Suprapubic skin (tissue), 4 donors: ENCODE measurements around the gene ZNF629. TPM values are rescaled to one million over a fixed set of nuclear protein-coding genes. Genes with fewer than 3 reads are reported as not detected.

Source experiments
- DNase-seq, 2 donors: peaks; one replicate each; pipeline ENCODE4 v3.0.0-alpha.2; 2019; ENCODE audit warnings: low spot score in 2 of 2
- H3K27ac ChIP-seq: fragments of 200-600 bp; sonication (generic); one replicate; pipeline ENCODE4 v1.5.1; 2019
- H3K27me3 ChIP-seq: fragments of 200-600 bp; sonication (generic); one replicate; pipeline ENCODE4 v1.5.1; 2019
- H3K36me3 ChIP-seq: fragments of 200-600 bp; sonication (generic); one replicate; pipeline ENCODE4 v1.5.1; 2019
- H3K4me1 ChIP-seq: fragments of 200-600 bp; sonication (generic); one replicate; pipeline ENCODE4 v1.5.1; 2019
- H3K4me3 ChIP-seq: fragments of 200-600 bp; sonication (generic); one replicate; pipeline ENCODE4 v1.5.1; 2019; ENCODE audit warnings: mild to moderate bottlenecking
- H3K9me3 ChIP-seq: fragments of 200-600 bp; sonication (generic); one replicate; pipeline ENCODE4 v1.5.1; 2019
- CTCF ChIP-seq, 2 donors: fragments of 200-600 bp in 1 of 2; fragments of 450-650 bp in 1 of 2; sonication (generic) in 1 of 2; IDR thresholded peaks; one replicate each; pipeline ENCODE4 v1.5.1; 2016 to 2019; ENCODE audit warnings: antibody characterized with exemption in 2 of 2, mild to moderate bottlenecking in 1 of 2, moderate library complexity in 1 of 2
- EP300 ChIP-seq: sonication (generic); formaldehyde crosslinking; IDR thresholded peaks from one replicate; pipeline ENCODE4 v1.6.1; 2017; ENCODE audit warnings: antibody characterized with exemption
- POLR2A ChIP-seq, 2 donors: fragments of 450-650 bp; IDR thresholded peaks; one replicate each; pipeline ENCODE4 v1.6.1; 2017; ENCODE audit warnings: antibody characterized with exemption in 2 of 2, mild to moderate bottlenecking in 2 of 2, moderate library complexity in 2 of 2
- POLR2AphosphoS5 ChIP-seq, 3 donors: sonication (generic); formaldehyde crosslinking; IDR thresholded peaks; one replicate each; pipeline ENCODE4 v1.6.1; 2017; ENCODE audit warnings: antibody characterized with exemption in 3 of 3
- WGBS: methylation state at CpG from one replicate; pipeline ENCODE4 v1.1.5; 2018; 5-methylcytosine and 5-hydroxymethylcytosine counted together
- total RNA-seq, 4 donors: library from RNA; depleted of rRNA; stranded (reverse); fragments of >200 nt; gene quantifications; one replicate each; pipeline ENCODE4 v1.1.0, GENCODE V29; 2016

Gene ZNF629
- total RNA-seq, 4 donors from 2014 or later: 11.5 to 22.9 (median 16.1) TPM

GRCh38 chr16:30758988-30759491, 28.0 kb downstream of the ZNF629 start:
- DNase-seq: peak in 1 of 2 donors; percentile 62
- H3K27ac ChIP-seq: no peak overlapping the region
- WGBS: 74% methylated on average over 8 of the region's 10 CpGs

GRCh38 chr16:30757316-30757715, 29.7 kb downstream of the ZNF629 start:
- H3K9me3 ChIP-seq: no peaks in the 10 kb centered on the region
- no peak overlapping the region for H3K4me3 ChIP-seq
- no peak overlapping the region for H3K27ac ChIP-seq
- peaks cover 53% of the 10 kb centered on the region for H3K36me3 ChIP-seq
- H3K4me1 ChIP-seq: peaks cover 12% of the 10 kb centered on the region
- DNase-seq: no peak
- H3K27me3 ChIP-seq: no peaks in the 10 kb centered on the region
- 83% methylated on average over 7 of the region's 7 CpGs for WGBS
- TF ChIP-seq CTCF (IDR thresholded peaks at IDR 0.05): no peak
- TF ChIP-seq POLR2A (IDR thresholded peaks at IDR 0.05): no peak
- TF ChIP-seq EP300: no peak
- TF ChIP-seq POLR2AphosphoS5 (IDR thresholded peaks at IDR 0.05): no peak

More at GRCh38 chr16:30758988-30759491, 28.0 kb downstream of the ZNF629 start:
- peaks cover 28% of the 10 kb centered on the region for H3K4me1 ChIP-seq
- no peaks in the 10 kb centered on the region for H3K9me3 ChIP-seq
- no peak overlapping the region for H3K4me3 ChIP-seq
- no peaks in the 10 kb centered on the region for H3K27me3 ChIP-seq
- TF ChIP-seq CTCF (IDR thresholded peaks at IDR 0.05) (no peak), EP300 (no peak), POLR2A (IDR thresholded peaks at IDR 0.05) (no peak), POLR2AphosphoS5 (IDR thresholded peaks at IDR 0.05) (no peak)
- H3K36me3 ChIP-seq: peaks cover 42% of the 10 kb centered on the region

- TF ChIP-seq EP300 (no peak), POLR2AphosphoS5 (IDR thresholded peaks at IDR 0.05) (no peak), CTCF (IDR thresholded peaks at IDR 0.05) (no peak), POLR2A (IDR thresholded peaks at IDR 0.05) (no peak)
- no peak overlapping the region for H3K4me3 ChIP-seq
- H3K9me3 ChIP-seq: no peaks in the 10 kb centered on the region
- no peak overlapping the region for H3K27ac ChIP-seq
- H3K36me3 ChIP-seq: peaks cover 58% of the 10 kb centered on the region
- peaks cover 11% of the 10 kb centered on the region for H3K4me1 ChIP-seq
- WGBS: 92% methylated on average over 4 of the region's 13 CpGs
- DNase-seq: no peak
- no peaks in the 10 kb centered on the region for H3K27me3 ChIP-seq
Measured at GRCh38 chr16:30756781-30757100, 30.3 kb downstream of the ZNF629 start.

GRCh38 chr16:30755955-30756780, 30.8 kb downstream of the ZNF629 start:
- H3K36me3 ChIP-seq: peaks cover 63% of the 10 kb centered on the region

More at GRCh38 chr16:30755955-30756780, 30.8 kb downstream of the ZNF629 start:
- Histone ChIP-seq H3K4me3 (no peak overlapping the region), H3K4me1 (peaks cover 5% of the 10 kb centered on the region), H3K27me3 (no peaks in the 10 kb centered on the region), H3K9me3 (no peaks in the 10 kb centered on the region), H3K27ac (no peak overlapping the region)
- no peak for DNase-seq
- TF ChIP-seq POLR2AphosphoS5 (IDR thresholded peaks at IDR 0.05) (no peak), POLR2A (IDR thresholded peaks at IDR 0.05) (no peak), CTCF (IDR thresholded peaks at IDR 0.05) (no peak), EP300 (no peak)
- 93% methylated on average over 18 of the region's 20 CpGs for WGBS
